ENCODE results near the gene TMEM150A.

TMEM150A gene

GRCh38 chr2:85578243-85579180, 24.0 kb downstream of the TMEM150A start:
- H3K4me3 ChIP-seq (ENCODE audit: low read depth, low read length), result no peak overlapping the region
- TF ChIP-seq CTCF (IDR thresholded peaks at IDR 0.05; ENCODE audit: low read depth, low read length), result no peak

- no peak for TF ChIP-seq CTCF (IDR thresholded peaks at IDR 0.05; ENCODE audit: low read depth, low read length)
- H3K4me3 ChIP-seq (ENCODE audit: low read depth, low read length), result no peak within 1 kb of the TSS
Observed at GRCh38 chr2:85577386-85578242, 24.9 kb downstream of the TMEM150A start, which contains the start of gene VAMP8. Gene VAMP8, plus strand, starts transcription at chr2:85577586. Its CDS starts 61 bp downstream, at chr2:85577647.

- TF ChIP-seq CTCF (IDR thresholded peaks at IDR 0.05; ENCODE audit: low read depth, low read length), result no peak
- no peak overlapping the region for H3K4me3 ChIP-seq (ENCODE audit: low read depth, low read length)
Observed at GRCh38 chr2:85577063-85577385, 25.5 kb downstream of the TMEM150A start.

- TF ChIP-seq CTCF (IDR thresholded peaks at IDR 0.05; ENCODE audit: low read depth, low read length), result no peak
Observed at GRCh38 chr2:85575739-85576138, 26.8 kb downstream of the TMEM150A start.

DNA sequence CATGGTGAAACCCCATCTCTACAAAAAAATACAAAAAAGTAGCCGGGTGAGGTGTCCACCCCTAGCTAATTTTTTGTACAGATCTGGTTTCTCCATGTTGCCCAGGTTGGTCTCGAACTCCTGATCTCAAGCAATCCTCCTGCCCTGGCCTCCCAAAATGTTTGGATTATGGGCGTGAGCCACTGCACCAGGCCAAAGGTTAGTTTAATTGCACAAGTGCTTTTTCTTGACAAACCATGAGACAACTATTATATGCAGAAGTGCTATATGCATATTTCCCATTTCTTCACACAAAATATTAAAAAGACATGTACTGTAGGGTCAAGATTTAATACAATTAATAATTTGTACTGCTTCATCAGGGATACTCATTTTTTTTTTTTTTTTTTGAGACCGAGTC, 36.2 kb downstream of the TMEM150A start:
- no peak overlapping the region for H3K4me3 ChIP-seq (ENCODE audit: low read depth, low read length)
- TF ChIP-seq CTCF (IDR thresholded peaks at IDR 0.05; ENCODE audit: low read depth, low read length), result no peak

More at GRCh38 chr2:85575739-85576138, 26.8 kb downstream of the TMEM150A start:
- H3K4me3 ChIP-seq (ENCODE audit: low read depth, low read length), result no peak overlapping the region

DNA sequence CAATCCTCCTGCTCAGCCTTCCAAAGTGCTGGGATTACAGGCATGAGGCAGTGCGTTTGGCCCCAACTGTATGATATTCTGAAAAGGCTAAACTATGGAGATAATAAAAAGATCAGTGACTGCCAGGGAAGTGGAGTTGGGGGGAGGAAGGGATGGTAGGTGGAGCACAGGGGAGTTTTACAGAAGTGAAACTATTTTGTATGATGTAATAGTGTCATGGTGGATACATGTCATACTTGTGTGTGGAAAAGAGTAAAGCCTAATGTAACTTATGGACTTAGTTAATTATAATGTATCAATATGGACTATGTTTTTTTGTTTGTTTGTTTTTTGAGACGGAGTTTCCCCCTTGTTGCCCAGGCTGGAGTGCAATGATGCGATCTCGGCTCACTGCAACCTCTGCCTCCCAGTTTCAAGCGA, 38.3 kb downstream of the TMEM150A start:
- no peak for TF ChIP-seq CTCF (IDR thresholded peaks at IDR 0.05; ENCODE audit: low read depth, low read length)
- no peak overlapping the region for H3K4me3 ChIP-seq (ENCODE audit: low read depth, low read length)
